CD4-positive, alpha-beta T cell (primary cell): ENCODE results near the gene IQSEC1. TPM values are rescaled to one million over a fixed set of nuclear protein-coding genes. Genes with fewer than 3 reads are reported as not detected.

ENCODE experiments used
- ATAC-seq: fragments of 200-7000 bp; cut with Tn5 transposase; one replicate; pipeline ENCODE4 v1.10.0; 2022; ENCODE audit warnings: mild to moderate bottlenecking; ENCODE audit not compliant: poor library complexity
- CTCF ChIA-PET: fragments of 350-600 bp; sonication (Branson Sonifier 250); formaldehyde crosslinking; loops from one replicate; lab custom pipeline; 2021; ENCODE audit warnings: antibody characterized with exemption, inconsistent platforms; lab: Charles Lee
- POLR2A ChIA-PET: fragments of 350-600 bp; sonication (Branson Sonifier 250); formaldehyde crosslinking; loops from one replicate; lab custom pipeline; 2021; ENCODE audit warnings: antibody characterized with exemption, inconsistent platforms; lab: Charles Lee
- DNase-seq, 14 experiments: peaks; one replicate each; pipeline ENCODE4 v3.0.0-alpha.2; 2013 to 2020; ENCODE audit warnings: mixed read lengths in 2 of 14
- H3K27ac ChIP-seq, 2 donors: one replicate each; pipeline versions ENCODE4 v1.5.1 to v1.7.0; 2013; ENCODE audit warnings: low read length in 2 of 2, low read depth in 1 of 2, mild to moderate bottlenecking in 1 of 2
- H3K27me3 ChIP-seq, 2 experiments: 1 replicate in 1 of 2; 2 replicates in 1 of 2; pipeline versions ENCODE4 v1.6.1 to v1.7.0; 2013; ENCODE audit warnings: low read length in 2 of 2, control low read depth in 1 of 2, mild to moderate bottlenecking in 1 of 2, moderate library complexity in 1 of 2; ENCODE audit not compliant: insufficient read depth in 2 of 2, control insufficient read depth in 1 of 2
- H3K36me3 ChIP-seq: one replicate; pipeline ENCODE4 v1.6.1; 2013; ENCODE audit warnings: low read length, control low read depth; ENCODE audit not compliant: insufficient read depth
- H3K4me1 ChIP-seq: one replicate; pipeline ENCODE4 v1.6.1; 2013; ENCODE audit warnings: low read length, control low read depth; ENCODE audit not compliant: insufficient read depth
- H3K4me3 ChIP-seq: one replicate; pipeline ENCODE4 v1.5.1; 2013; ENCODE audit warnings: mild to moderate bottlenecking, low read length, moderate library complexity
- H3K9me3 ChIP-seq, 2 experiments: 1 replicate in 1 of 2; 2 replicates in 1 of 2; pipeline versions ENCODE4 v1.6.1 to v1.7.0; 2013; ENCODE audit warnings: low read length in 2 of 2, mild to moderate bottlenecking in 2 of 2, control low read depth in 1 of 2, moderate library complexity in 1 of 2; ENCODE audit not compliant: control insufficient read depth in 1 of 2, insufficient read depth in 1 of 2
- H3K27ac Mint-ChIP-seq: one replicate; pipeline ENCODE4 v1.8.0; 2020; ENCODE audit warnings: mixed read lengths
- H3K27me3 Mint-ChIP-seq: one replicate; pipeline ENCODE4 v1.8.0; 2021; ENCODE audit warnings: mixed read lengths
- H3K36me3 Mint-ChIP-seq: one replicate; pipeline ENCODE4 v1.8.0; 2021; ENCODE audit warnings: low read depth, mixed read lengths
- H3K4me1 Mint-ChIP-seq: one replicate; pipeline ENCODE4 v1.8.0; 2021; ENCODE audit warnings: low read depth, mixed read lengths
- H3K4me3 Mint-ChIP-seq: one replicate; pipeline ENCODE4 v1.8.0; 2020; ENCODE audit warnings: mild to moderate bottlenecking, mixed read lengths
- H3K9me3 Mint-ChIP-seq: one replicate; pipeline ENCODE4 v1.8.0; 2020; ENCODE audit warnings: mixed read lengths
- CTCF ChIP-seq: fragments of 200-600 bp; IDR thresholded peaks from one replicate; pipeline ENCODE4 v1.8.0; 2022; ENCODE audit warnings: antibody characterized with exemption, mild to moderate bottlenecking
- intact Hi-C, 2 experiments: fragments of 100-400 bp; cut with DNase I in 1 of 2; cut with micrococcal nuclease in 1 of 2; formaldehyde crosslinking; loops; one replicate each; pipeline versions ENCODE4 v1.15.1 to v1.9.0; 2023 to 2025; cut with DNase I, micrococcal nuclease
- total RNA-seq, 174 experiments: library from RNA in 2 of 174; stranded (reverse) in 2 of 174; gene quantifications; one replicate each; pipeline ENCODE4 v1.2.3 and lab custom pipeline; 2021 to 2026

IQSEC1 gene
- total RNA-seq, 2 experiments from 2014 or later, result 102 to 108 TPM

- Mint-ChIP-seq H3K27me3 (no peaks in the 10 kb centered on the region), H3K9me3 (no peaks in the 10 kb centered on the region), H3K36me3 (peaks cover 6% of the 10 kb centered on the region), H3K27ac (peak overlapping the region; percentile 98), H3K4me1 (peaks cover 38% of the 10 kb centered on the region), H3K4me3 (peak overlapping the region; percentile 12)
- CTCF ChIA-PET, result no interaction called here
- H3K27ac ChIP-seq, result no peak overlapping the region
- DNase-seq (no peak), ATAC-seq (no peak)
- H3K36me3 ChIP-seq, result no peaks in the 10 kb centered on the region
- H3K4me3 ChIP-seq, result no peak overlapping the region
- intact Hi-C loops, result loop anchor here in 1 of 2 experiments (5.0 to 10.0 kb wide), 3 partner anchors 54 to 466 kb away; partner anchors contain the start of genes HDAC11 and IQSEC1
- peaks cover 50% of the 10 kb centered on the region for H3K4me1 ChIP-seq
- no peaks in the 10 kb centered on the region for H3K9me3 ChIP-seq
- POLR2A ChIA-PET, result interaction anchor here (0.6 kb wide), 1 partner anchor 13 kb away, joined by 3 read pairs; no protein-coding TSS in a partner anchor
- H3K27me3 ChIP-seq, result no peaks in the 10 kb centered on the region
- no peak for TF ChIP-seq CTCF
Measured at GRCh38 chr3:13018561-13019242, 54.5 kb downstream of the IQSEC1 start.

- Mint-ChIP-seq H3K36me3 (peaks cover 9% of the 10 kb centered on the region), H3K27me3 (no peaks in the 10 kb centered on the region), H3K4me1 (peaks cover 45% of the 10 kb centered on the region), H3K4me3 (peak overlapping the region; percentile 12), H3K9me3 (no peaks in the 10 kb centered on the region), H3K27ac (peak overlapping the region; percentile 98)
- intact Hi-C loops, result loop anchor here in 1 of 2 experiments (5.0 to 10.0 kb wide), 3 partner anchors 54 to 467 kb away; partner anchors contain the start of genes HDAC11 and IQSEC1
- H3K9me3 ChIP-seq, result no peaks in the 10 kb centered on the region
- ATAC-seq (no peak), DNase-seq (no peak)
- ChIA-PET POLR2A (interaction anchor here (0.6 kb wide), 1 partner anchor 12 kb away, joined by 3 read pairs; no protein-coding TSS in a partner anchor), CTCF (no interaction called here)
- peaks cover 56% of the 10 kb centered on the region for H3K4me1 ChIP-seq
- TF ChIP-seq CTCF, result no peak
- no peak overlapping the region for H3K4me3 ChIP-seq
- H3K27ac ChIP-seq, result no peak overlapping the region
- H3K36me3 ChIP-seq, result no peaks in the 10 kb centered on the region
- H3K27me3 ChIP-seq, result no peaks in the 10 kb centered on the region
Measured at GRCh38 chr3:13018043-13018451, 55.2 kb downstream of the IQSEC1 start.

DNA sequence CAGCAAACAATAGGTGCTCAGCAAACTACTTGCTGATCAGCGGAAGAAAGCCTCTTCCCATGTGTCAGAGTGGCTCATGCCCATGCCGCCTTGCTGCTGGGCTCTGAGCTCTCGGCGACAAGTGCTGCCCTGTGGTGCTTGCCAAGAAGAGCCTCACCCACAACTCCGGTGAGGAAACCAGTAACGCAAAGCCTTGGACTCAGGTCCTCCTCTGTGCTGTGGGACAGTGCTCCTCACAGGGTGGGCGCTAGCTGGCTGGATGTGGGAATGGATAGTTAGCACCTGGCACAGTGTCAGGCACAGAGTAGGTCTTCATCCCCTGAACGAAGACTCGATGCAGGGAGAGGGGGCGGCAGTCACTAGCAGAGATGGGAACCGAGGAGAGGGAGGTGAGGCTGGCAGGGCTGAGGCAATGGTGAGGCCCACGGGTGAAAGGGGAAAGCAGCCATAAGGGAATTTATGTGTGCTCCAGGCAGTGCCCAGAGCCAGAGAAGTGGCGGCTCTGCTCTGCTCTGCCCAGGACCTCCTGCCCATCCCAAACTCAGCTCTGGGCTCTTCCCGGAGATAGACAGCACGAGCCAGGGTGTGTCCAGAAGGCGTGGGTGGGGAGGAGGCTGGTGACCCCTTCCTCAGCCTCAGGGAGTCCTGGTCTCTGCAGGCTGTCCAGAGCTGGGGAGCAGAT is 55.7 kb downstream of the IQSEC1 start:
- Mint-ChIP-seq H3K9me3 (no peaks in the 10 kb centered on the region), H3K4me3 (peak overlapping the region; percentile 95), H3K27ac (peak overlapping the region; percentile 98), H3K27me3 (no peaks in the 10 kb centered on the region), H3K36me3 (peaks cover 12% of the 10 kb centered on the region), H3K4me1 (peaks cover 50% of the 10 kb centered on the region)
- TF ChIP-seq CTCF, result no peak
- Histone ChIP-seq H3K27me3 (no peaks in the 10 kb centered on the region), H3K4me3 (no peak overlapping the region), H3K9me3 (no peaks in the 10 kb centered on the region), H3K36me3 (no peaks in the 10 kb centered on the region), H3K4me1 (peaks cover 62% of the 10 kb centered on the region), H3K27ac (peak overlapping the region; percentile 98 to 99)
- ChIA-PET CTCF (no interaction called here), POLR2A (no interaction called here)
- intact Hi-C loops, result loop anchor here (2.0 to 10.0 kb wide), 4 partner anchors 29 to 467 kb away; partner anchors contain the start of genes HDAC11 (in 1 of the 2) and IQSEC1 (in 1 of the 2)
- ATAC-seq (no peak), DNase-seq (no peak)
